Measurements from ENCODE around the gene NECTIN1. TPM values are rescaled to one million over a fixed set of nuclear protein-coding genes. Genes with fewer than 3 reads are reported as not detected.

The NECTIN1 gene
- total RNA-seq, 1 donor, result 5.8 TPM

DNA sequence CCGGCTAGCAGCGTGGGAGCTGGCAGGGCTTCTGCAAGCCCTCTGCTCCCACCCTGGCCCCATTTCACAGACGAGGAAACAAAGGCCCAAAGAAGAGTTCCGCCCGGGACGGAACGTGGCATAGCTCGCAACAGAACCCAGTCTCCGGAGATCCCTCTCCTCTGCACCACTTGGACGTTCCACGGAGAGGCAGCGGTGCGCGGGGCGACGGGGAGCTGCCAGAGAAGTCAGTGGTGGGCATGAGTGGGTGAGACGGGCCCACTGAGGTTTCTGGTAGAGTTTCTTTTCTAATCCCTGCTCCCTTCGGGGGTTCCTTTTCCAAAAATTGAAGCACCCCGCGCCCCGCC lies 554 bp upstream of the NECTIN1 start:
- Histone ChIP-seq H3K9me3 (ENCODE audit: low read depth, low read length) (no peaks in the 10 kb centered on the region), H3K79me2 (ENCODE audit: insufficient read depth, low read length) (peaks cover 2% of the 10 kb centered on the region), H3K4me1 (ENCODE audit: insufficient read depth, low read length) (peaks cover 24% of the 10 kb centered on the region), H3K36me3 (ENCODE audit: insufficient read depth, low read length) (no peaks in the 10 kb centered on the region), H4K20me1 (ENCODE audit: insufficient read depth, low read length) (peaks cover 24% of the 10 kb centered on the region), H3K27me3 (ENCODE audit: insufficient read depth, low read length) (peaks cover 11% of the 10 kb centered on the region), H3K4me3 (ENCODE audit: insufficient read depth, low read length) (peak overlapping the region; percentile 81), H3K4me2 (ENCODE audit: insufficient read depth, low read length) (peak overlapping the region; percentile 93), H2AFZ (ENCODE audit: low read length) (peak overlapping the region; percentile 85), H3K27ac (ENCODE audit: low read depth, low read length) (no peak overlapping the region)
- TF ChIP-seq, protein P1, sequence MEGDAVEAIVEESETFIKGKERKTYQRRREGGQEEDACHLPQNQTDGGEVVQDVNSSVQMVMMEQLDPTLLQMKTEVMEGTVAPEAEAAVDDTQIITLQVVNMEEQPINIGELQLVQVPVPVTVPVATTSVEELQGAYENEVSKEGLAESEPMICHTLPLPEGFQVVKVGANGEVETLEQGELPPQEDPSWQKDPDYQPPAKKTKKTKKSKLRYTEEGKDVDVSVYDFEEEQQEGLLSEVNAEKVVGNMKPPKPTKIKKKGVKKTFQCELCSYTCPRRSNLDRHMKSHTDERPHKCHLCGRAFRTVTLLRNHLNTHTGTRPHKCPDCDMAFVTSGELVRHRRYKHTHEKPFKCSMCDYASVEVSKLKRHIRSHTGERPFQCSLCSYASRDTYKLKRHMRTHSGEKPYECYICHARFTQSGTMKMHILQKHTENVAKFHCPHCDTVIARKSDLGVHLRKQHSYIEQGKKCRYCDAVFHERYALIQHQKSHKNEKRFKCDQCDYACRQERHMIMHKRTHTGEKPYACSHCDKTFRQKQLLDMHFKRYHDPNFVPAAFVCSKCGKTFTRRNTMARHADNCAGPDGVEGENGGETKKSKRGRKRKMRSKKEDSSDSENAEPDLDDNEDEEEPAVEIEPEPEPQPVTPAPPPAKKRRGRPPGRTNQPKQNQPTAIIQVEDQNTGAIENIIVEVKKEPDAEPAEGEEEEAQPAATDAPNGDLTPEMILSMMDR (IDR thresholded peaks at IDR 0.05; ENCODE audit: extremely low read depth, low read depth, low read length), result no peak
- no peak for DNase-seq (ENCODE audit: insufficient read length, low spot score, missing footprints)

DNA sequence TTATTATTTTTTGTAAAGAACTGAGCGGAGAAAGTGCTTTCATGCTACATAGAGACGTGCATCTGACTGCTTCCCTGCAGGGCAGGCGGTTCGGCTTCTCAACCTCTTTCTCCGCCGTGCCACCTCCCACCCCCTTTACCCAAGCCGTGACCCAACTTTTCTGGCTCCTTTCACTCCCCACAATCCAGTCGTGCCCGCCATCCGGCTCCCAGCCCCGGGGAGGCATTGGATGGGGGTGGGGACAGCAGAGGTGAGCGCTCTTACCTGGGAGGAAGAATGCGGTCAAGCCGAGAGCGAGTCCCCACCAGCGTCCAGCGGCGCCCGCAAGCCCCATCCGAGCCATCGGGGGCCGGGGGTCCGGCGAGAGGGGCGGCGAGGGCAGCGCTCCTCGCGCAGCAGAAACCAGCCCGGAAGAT lies 781 bp downstream of the NECTIN1 start:
- Histone ChIP-seq H3K27me3 (ENCODE audit: insufficient read depth, low read length) (peaks cover 11% of the 10 kb centered on the region), H4K20me1 (ENCODE audit: insufficient read depth, low read length) (peaks cover 24% of the 10 kb centered on the region), H3K9me3 (ENCODE audit: low read depth, low read length) (no peaks in the 10 kb centered on the region), H3K4me2 (ENCODE audit: insufficient read depth, low read length) (peak overlapping the region; percentile 93), H3K27ac (ENCODE audit: low read depth, low read length) (no peak overlapping the region), H3K79me2 (ENCODE audit: insufficient read depth, low read length) (peaks cover 2% of the 10 kb centered on the region), H3K4me1 (ENCODE audit: insufficient read depth, low read length) (peaks cover 24% of the 10 kb centered on the region), H3K36me3 (ENCODE audit: insufficient read depth, low read length) (no peaks in the 10 kb centered on the region), H3K4me3 (ENCODE audit: insufficient read depth, low read length) (peak overlapping the region; percentile 81), H2AFZ (ENCODE audit: low read length) (peak overlapping the region; percentile 17)
- peak; percentile 94 for DNase-seq (ENCODE audit: insufficient read length, low spot score, missing footprints)
- TF ChIP-seq, protein P1 (IDR thresholded peaks at IDR 0.05; ENCODE audit: extremely low read depth, low read depth, low read length), result no peak

DNA sequence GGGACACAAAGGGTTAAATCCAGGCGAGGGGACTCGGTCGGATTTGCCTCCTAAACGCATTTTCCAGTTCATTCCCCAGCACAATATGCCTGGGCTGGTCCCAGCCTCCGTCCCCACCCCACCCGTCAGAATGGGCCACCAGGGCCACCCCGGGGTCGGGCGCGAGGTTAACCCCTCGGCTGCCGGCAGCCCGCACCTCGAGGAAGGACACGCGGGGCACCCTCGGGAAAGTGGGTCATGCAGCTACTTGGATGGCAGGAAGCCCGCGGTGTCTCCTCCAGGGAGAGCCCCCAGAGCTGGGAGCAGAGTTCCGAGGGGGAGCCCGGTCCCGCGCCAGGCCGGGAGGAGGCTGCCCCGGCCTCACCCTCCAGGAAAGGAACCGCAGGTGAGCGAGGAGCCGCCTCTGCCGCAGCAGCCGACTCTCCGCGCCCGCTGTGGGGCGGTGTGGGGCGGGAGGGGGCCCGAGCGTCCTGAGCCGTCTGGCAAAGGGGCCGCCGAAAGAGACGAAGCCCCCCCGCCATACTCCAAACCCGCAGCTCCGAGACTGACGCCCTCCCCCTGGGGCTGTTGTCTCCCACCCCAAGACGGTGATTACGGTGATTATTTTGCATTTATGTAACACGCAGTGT lies 1.4 kb downstream of the NECTIN1 start:
- no peaks in the 10 kb centered on the region for H3K36me3 ChIP-seq (ENCODE audit: insufficient read depth, low read length)
- peak overlapping the region; percentile 17 for H2AFZ ChIP-seq (ENCODE audit: low read length)
- peak overlapping the region; percentile 93 for H3K4me2 ChIP-seq (ENCODE audit: insufficient read depth, low read length)
- DNase-seq (ENCODE audit: insufficient read length, low spot score, missing footprints), result peak; percentile 90
- no peak overlapping the region for H3K27ac ChIP-seq (ENCODE audit: low read depth, low read length)
- no peaks in the 10 kb centered on the region for H3K9me3 ChIP-seq (ENCODE audit: low read depth, low read length)
- peak overlapping the region; percentile 81 for H3K4me3 ChIP-seq (ENCODE audit: insufficient read depth, low read length)
- H3K79me2 ChIP-seq (ENCODE audit: insufficient read depth, low read length), result peaks cover 2% of the 10 kb centered on the region
- peaks cover 24% of the 10 kb centered on the region for H4K20me1 ChIP-seq (ENCODE audit: insufficient read depth, low read length)
- TF ChIP-seq, protein P1 (IDR thresholded peaks at IDR 0.05; ENCODE audit: extremely low read depth, low read depth, low read length), result no peak
- peaks cover 11% of the 10 kb centered on the region for H3K27me3 ChIP-seq (ENCODE audit: insufficient read depth, low read length)
- H3K4me1 ChIP-seq (ENCODE audit: insufficient read depth, low read length), result peaks cover 24% of the 10 kb centered on the region

GRCh38 chr11:119726585-119727522 lies 2.1 kb downstream of the NECTIN1 start:
- Histone ChIP-seq H3K27me3 (ENCODE audit: insufficient read depth, low read length) (peaks cover 11% of the 10 kb centered on the region), H3K4me2 (ENCODE audit: insufficient read depth, low read length) (peak overlapping the region; percentile 93), H3K4me1 (ENCODE audit: insufficient read depth, low read length) (peaks cover 26% of the 10 kb centered on the region), H3K36me3 (ENCODE audit: insufficient read depth, low read length) (no peaks in the 10 kb centered on the region), H3K4me3 (ENCODE audit: insufficient read depth, low read length) (peak overlapping the region; percentile 81), H2AFZ (ENCODE audit: low read length) (no peak overlapping the region), H3K79me2 (ENCODE audit: insufficient read depth, low read length) (peaks cover 2% of the 10 kb centered on the region), H3K9me3 (ENCODE audit: low read depth, low read length) (no peaks in the 10 kb centered on the region), H4K20me1 (ENCODE audit: insufficient read depth, low read length) (peaks cover 29% of the 10 kb centered on the region), H3K27ac (ENCODE audit: low read depth, low read length) (no peak overlapping the region)
- peak; percentile 77 for DNase-seq (ENCODE audit: insufficient read length, low spot score, missing footprints)
- TF ChIP-seq, protein P1 (IDR thresholded peaks at IDR 0.05; ENCODE audit: extremely low read depth, low read depth, low read length), result no peak
